Measurements from ENCODE around the gene KCNK10.

The KCNK10 gene

GRCh38 chr14:88342980-88343379, 19.9 kb upstream of the KCNK10 start:
- Histone ChIP-seq H3K4me3 (ENCODE audit: low read depth in 1 of 2, low read length in 2 of 2) (no peak overlapping the region), H3K4me1 (ENCODE audit: insufficient read depth, low read length) (no peaks in the 10 kb centered on the region), H3K9ac (ENCODE audit: low read depth, low read length) (no peak overlapping the region), H2AFZ (ENCODE audit: low read depth, low read length) (no peak overlapping the region), H3K4me2 (ENCODE audit: insufficient read depth, low read length) (no peak overlapping the region), H3K27ac (ENCODE audit: low read length) (no peak overlapping the region), H3K36me3 (ENCODE audit: insufficient read depth, low read length) (no peaks in the 10 kb centered on the region), H3K27me3 (ENCODE audit: insufficient read depth, low read length, poor library complexity) (no peaks in the 10 kb centered on the region), H3K9me3 (ENCODE audit: insufficient read depth, low read length, severe bottlenecking) (no peaks in the 10 kb centered on the region), H3K79me2 (ENCODE audit: insufficient read depth, low read length) (no peaks in the 10 kb centered on the region), H4K20me1 (ENCODE audit: insufficient read depth, low read length) (no peaks in the 10 kb centered on the region)
- ATAC-seq (ENCODE audit: insufficient read depth, low read depth) = no peak
- no peak for DNase-seq
- no peak for TF ChIP-seq EZH2 (IDR thresholded peaks at IDR 0.05; ENCODE audit: borderline replicate concordance, low read depth, low read length, severe bottlenecking)
- TF ChIP-seq CTCF (IDR thresholded peaks at IDR 0.05; ENCODE audit: borderline replicate concordance, extremely low read depth, low read length, poor library complexity, severe bottlenecking) = no peak

DNA sequence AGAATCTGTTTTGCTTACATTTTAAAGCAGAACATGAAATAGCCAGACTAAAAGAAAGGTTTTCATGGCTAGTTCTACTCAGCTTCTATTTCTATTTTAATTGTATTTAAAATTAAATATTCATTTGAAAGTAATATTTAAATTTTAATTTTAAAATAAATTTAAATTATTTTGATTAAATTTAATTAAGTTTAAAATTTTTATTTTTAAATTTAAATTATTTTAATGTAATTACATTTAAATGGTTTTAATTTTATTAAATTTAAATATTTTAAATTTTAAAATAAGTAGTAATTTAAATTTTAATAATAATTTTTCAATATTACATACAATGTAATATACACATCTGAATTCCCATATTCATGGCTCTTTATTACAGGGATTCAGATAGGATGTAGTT, 17.3 kb upstream of the KCNK10 start:
- ATAC-seq (ENCODE audit: insufficient read depth, low read depth) = no peak
- H3K9me3 ChIP-seq (ENCODE audit: insufficient read depth, low read length, severe bottlenecking) = no peaks in the 10 kb centered on the region
- no peak for TF ChIP-seq CTCF (IDR thresholded peaks at IDR 0.05; ENCODE audit: borderline replicate concordance, extremely low read depth, low read length, poor library complexity, severe bottlenecking)
- no peak for TF ChIP-seq EZH2 (IDR thresholded peaks at IDR 0.05; ENCODE audit: borderline replicate concordance, low read depth, low read length, severe bottlenecking)

GRCh38 chr14:88333036-88333435, 10.0 kb upstream of the KCNK10 start:
- H4K20me1 ChIP-seq (ENCODE audit: insufficient read depth, low read length) = no peaks in the 10 kb centered on the region
- no peak overlapping the region for H3K9ac ChIP-seq (ENCODE audit: low read depth, low read length)
- H3K9me3 ChIP-seq (ENCODE audit: insufficient read depth, low read length, severe bottlenecking) = no peaks in the 10 kb centered on the region
- no peak overlapping the region for H3K27ac ChIP-seq (ENCODE audit: low read length)
- no peaks in the 10 kb centered on the region for H3K36me3 ChIP-seq (ENCODE audit: insufficient read depth, low read length)
- DNase-seq (no peak), ATAC-seq (ENCODE audit: insufficient read depth, low read depth) (no peak)
- no peak overlapping the region for H3K4me3 ChIP-seq (ENCODE audit: low read depth in 1 of 2, low read length in 2 of 2)
- no peaks in the 10 kb centered on the region for H3K4me1 ChIP-seq (ENCODE audit: insufficient read depth, low read length)
- H3K4me2 ChIP-seq (ENCODE audit: insufficient read depth, low read length) = no peak overlapping the region
- H3K27me3 ChIP-seq (ENCODE audit: insufficient read depth, low read length, poor library complexity) = no peaks in the 10 kb centered on the region
- no peaks in the 10 kb centered on the region for H3K79me2 ChIP-seq (ENCODE audit: insufficient read depth, low read length)
- no peak overlapping the region for H2AFZ ChIP-seq (ENCODE audit: low read depth, low read length)
- TF ChIP-seq EZH2 (IDR thresholded peaks at IDR 0.05; ENCODE audit: borderline replicate concordance, low read depth, low read length, severe bottlenecking) = no peak

More for the DNA sequence above, 17.3 kb upstream of the KCNK10 start:
- Histone ChIP-seq H3K27me3 (ENCODE audit: insufficient read depth, low read length, poor library complexity) (no peaks in the 10 kb centered on the region), H3K4me2 (ENCODE audit: insufficient read depth, low read length) (no peak overlapping the region), H3K36me3 (ENCODE audit: insufficient read depth, low read length) (no peaks in the 10 kb centered on the region), H3K79me2 (ENCODE audit: insufficient read depth, low read length) (no peaks in the 10 kb centered on the region), H3K27ac (ENCODE audit: low read length) (no peak overlapping the region), H3K4me3 (ENCODE audit: low read depth in 1 of 2, low read length in 2 of 2) (no peak overlapping the region), H3K4me1 (ENCODE audit: insufficient read depth, low read length) (no peaks in the 10 kb centered on the region), H3K9ac (ENCODE audit: low read depth, low read length) (no peak overlapping the region), H4K20me1 (ENCODE audit: insufficient read depth, low read length) (no peaks in the 10 kb centered on the region), H2AFZ (ENCODE audit: low read depth, low read length) (no peak overlapping the region)
- DNase-seq = no peak

- Histone ChIP-seq H3K27ac (ENCODE audit: low read length) (no peak overlapping the region), H3K4me2 (ENCODE audit: insufficient read depth, low read length) (no peak overlapping the region), H3K9me3 (ENCODE audit: insufficient read depth, low read length, severe bottlenecking) (no peaks in the 10 kb centered on the region), H4K20me1 (ENCODE audit: insufficient read depth, low read length) (no peaks in the 10 kb centered on the region), H3K4me1 (ENCODE audit: insufficient read depth, low read length) (no peaks in the 10 kb centered on the region), H3K36me3 (ENCODE audit: insufficient read depth, low read length) (no peaks in the 10 kb centered on the region), H3K27me3 (ENCODE audit: insufficient read depth, low read length, poor library complexity) (no peaks in the 10 kb centered on the region), H2AFZ (ENCODE audit: low read depth, low read length) (no peak overlapping the region), H3K9ac (ENCODE audit: low read depth, low read length) (no peak overlapping the region), H3K4me3 (ENCODE audit: low read depth in 1 of 2, low read length in 2 of 2) (no peak overlapping the region), H3K79me2 (ENCODE audit: insufficient read depth, low read length) (no peaks in the 10 kb centered on the region)
- TF ChIP-seq CTCF (IDR thresholded peaks at IDR 0.05; ENCODE audit: borderline replicate concordance, extremely low read depth, low read length, poor library complexity, severe bottlenecking) (no peak), EZH2 (IDR thresholded peaks at IDR 0.05; ENCODE audit: borderline replicate concordance, low read depth, low read length, severe bottlenecking) (no peak)
- no peak for DNase-seq
- no peak for ATAC-seq (ENCODE audit: insufficient read depth, low read depth)
These were observed 4.4 kb upstream of the KCNK10 start for GRCh38 chr14:88327497-88327896.

All from DND-41 (cell line).